K562 (cell line): ENCODE data around the gene TAS2R39. TPM values are rescaled to one million over a fixed set of nuclear protein-coding genes. Genes with fewer than 3 reads are reported as not detected.

ENCODE experiments used
- CBX3 ChIP-seq, 2 experiments: IDR thresholded peaks; 1 replicate in 1 of 2; 2 replicates in 1 of 2; pipeline ENCODE4 v1.6.1; 2012; ENCODE audit warnings: inconsistent platforms in 2 of 2, low read length in 2 of 2, borderline replicate concordance in 1 of 2, control low read depth in 1 of 2
- CREB1 ChIP-seq, 2 experiments: sonication (generic) in 1 of 2; formaldehyde crosslinking in 1 of 2; IDR thresholded peaks; 2 replicates each; pipeline versions ENCODE4 v1.6.1 to v1.8.0; 2012 to 2022; ENCODE audit warnings: inconsistent platforms in 1 of 2, mild to moderate bottlenecking in 1 of 2, missing genetic modification reagents in 1 of 2, moderate library complexity in 1 of 2
- CXXC5 ChIP-seq: fragments of 250-450 bp; sonication (Bioruptor Pico); IDR thresholded peaks from 2 replicates; pipeline ENCODE4 v1.8.0; 2022; ENCODE audit warnings: inconsistent platforms, mild to moderate bottlenecking, moderate library complexity
- DMBX1 ChIP-seq: fragments of 250-450 bp; sonication (Bioruptor Pico); IDR thresholded peaks from 2 replicates; pipeline ENCODE4 v1.8.0; 2022; ENCODE audit warnings: inconsistent platforms, mild to moderate bottlenecking, moderate library complexity, borderline replicate concordance
- GABPB2 ChIP-seq: fragments of 250-450 bp; sonication (Bioruptor Pico); conservative IDR thresholded peaks from 2 replicates; pipeline ENCODE4 v1.5.1; 2021; ENCODE audit warnings: mild to moderate bottlenecking
- HDGF ChIP-seq: fragments of 450-650 bp; IDR thresholded peaks from 2 replicates; pipeline ENCODE4 v1.6.1; 2016
- NFXL1 ChIP-seq: fragments of 450-650 bp; formaldehyde crosslinking; IDR thresholded peaks from 2 replicates; pipeline ENCODE4 v1.4.0; 2021; ENCODE audit warnings: mild to moderate bottlenecking
- NUFIP1 ChIP-seq: fragments of 450-650 bp; IDR thresholded peaks from 2 replicates; pipeline ENCODE4 v1.6.1; 2018; ENCODE audit not compliant: partially characterized antibody
- PTBP1 ChIP-seq: fragments of 200-400 bp; formaldehyde crosslinking; IDR thresholded peaks from 2 replicates; pipeline ENCODE4 v1.6.1; 2017; ENCODE audit warnings: low read depth, low read length
- RBM17 ChIP-seq: fragments of 200-400 bp; formaldehyde crosslinking; IDR thresholded peaks from 2 replicates; pipeline ENCODE4 v1.6.1; 2017; ENCODE audit warnings: low read depth, mild to moderate bottlenecking, low read length, borderline replicate concordance
- SMAD2 ChIP-seq: fragments of 150-350 bp; IDR thresholded peaks from 2 replicates; pipeline ENCODE4 v1.6.1; 2014; ENCODE audit warnings: low read depth, mild to moderate bottlenecking, low read length
- SUPT5H ChIP-seq: fragments of 450-650 bp; IDR thresholded peaks from 2 replicates; pipeline ENCODE4 v1.6.1; 2016
- ZBTB40 ChIP-seq, 2 experiments: fragments of 450-650 bp in 1 of 2; sonication (generic) in 1 of 2; formaldehyde crosslinking in 1 of 2; IDR thresholded peaks; 2 replicates each; pipeline versions ENCODE4 v1.7.1 to v1.9.0; 2016 to 2022; ENCODE audit warnings: inconsistent platforms in 1 of 2, mild to moderate bottlenecking in 1 of 2, missing genetic modification reagents in 1 of 2
- ZKSCAN1 ChIP-seq: fragments of 150-350 bp; IDR thresholded peaks from 2 replicates; pipeline ENCODE4 v1.6.1; 2016; ENCODE audit warnings: low read depth, low read length
- ZNF146 ChIP-seq: IDR thresholded peaks from one replicate; pipeline ENCODE4 v1.6.1; 2018; ENCODE audit warnings: missing compliant biosample characterization; ENCODE audit not compliant: unreplicated experiment
- ZNF76 ChIP-seq: fragments of 250-450 bp; sonication (Bioruptor Pico); IDR thresholded peaks from 2 replicates; pipeline ENCODE4 v1.4.0; 2020; ENCODE audit warnings: mild to moderate bottlenecking, moderate library complexity, borderline replicate concordance
- ZSCAN29 ChIP-seq: fragments of 450-650 bp; IDR thresholded peaks from 2 replicates; pipeline ENCODE4 v1.6.1; 2017
- polyA plus RNA-seq, 8 experiments: library from polyadenylated mRNA; depleted of rRNA in 4 of 8; stranded (reverse) in 5 of 8; unstranded in 3 of 8; fragments of >200 nt; fragmentation: Nextera tagmentation in 2 of 8; fragmentation: Illumina TruSeq in 1 of 8; extraction: Ambion mirVana in 2 of 8; extraction: Trizol in 1 of 8; gene quantifications; 2 replicates each; pipeline versions ENCODE4 v1.2.1 to v1.2.3, GENCODE V29; 2011 to 2014; ENCODE audit warnings: inconsistent platforms in 1 of 8, missing spikeins in 1 of 8
- total RNA-seq, 7 experiments: library from RNA; depleted of rRNA in 6 of 7; stranded (reverse); fragments of >200 nt in 6 of 7; fragmentation: Illumina TruSeq in 2 of 7; extraction: Trizol in 2 of 7; gene quantifications; 2 replicates each; pipeline versions ENCODE4 v1.2.1 to v1.2.3, GENCODE V29; 2011 to 2021; ENCODE audit warnings: low replicate concordance in 1 of 7
- TF ChIP-seq, protein P1 (sequence below): fragments of 250-450 bp; sonication (Bioruptor Pico); IDR thresholded peaks from 2 replicates; pipeline ENCODE4 v1.8.0; 2022; ENCODE audit warnings: inconsistent platforms, mild to moderate bottlenecking, moderate library complexity, borderline replicate concordance

The TAS2R39 gene
- total and polyA plus RNA-seq, 9 of the 15 experiments (the other 6 are each of a cell fraction or from before 2014, with no cell fraction given), result not detected

GRCh38 chr7:143214789-143215679 lies 31.8 kb downstream of the TAS2R39 start (continued):
- peak in 1 of 2 experiments; percentile 75; a peak in 1 of 3 replicates for TF ChIP-seq CBX3 (IDR thresholded peaks at IDR 0.05; ENCODE audit: borderline replicate concordance in 1 of 2, low read length in 2 of 2)
- no peak for TF ChIP-seq RBM17
- TF ChIP-seq DMBX1, result no peak
- no peak for TF ChIP-seq ZBTB40 (IDR thresholded peaks at IDR 0.05)
- TF ChIP-seq ZBTB40 (CRISPR knock-in tag; IDR thresholded peaks at IDR 0.05), result no peak
- TF ChIP-seq SUPT5H, result no peak
- TF ChIP-seq NFXL1, result no peak
- no peak for TF ChIP-seq NUFIP1
- no peak for TF ChIP-seq ZNF76
- no peak for TF ChIP-seq ZKSCAN1
- TF ChIP-seq, protein P1, sequence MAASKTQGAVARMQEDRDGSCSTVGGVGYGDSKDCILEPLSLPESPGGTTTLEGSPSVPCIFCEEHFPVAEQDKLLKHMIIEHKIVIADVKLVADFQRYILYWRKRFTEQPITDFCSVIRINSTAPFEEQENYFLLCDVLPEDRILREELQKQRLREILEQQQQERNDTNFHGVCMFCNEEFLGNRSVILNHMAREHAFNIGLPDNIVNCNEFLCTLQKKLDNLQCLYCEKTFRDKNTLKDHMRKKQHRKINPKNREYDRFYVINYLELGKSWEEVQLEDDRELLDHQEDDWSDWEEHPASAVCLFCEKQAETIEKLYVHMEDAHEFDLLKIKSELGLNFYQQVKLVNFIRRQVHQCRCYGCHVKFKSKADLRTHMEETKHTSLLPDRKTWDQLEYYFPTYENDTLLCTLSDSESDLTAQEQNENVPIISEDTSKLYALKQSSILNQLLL (CRISPR knock-in tag), result no peak
- 0 out of 2 replicates have a peak, but pooled peaks have one; percentile 8 for TF ChIP-seq CXXC5 (CRISPR knock-in tag)
- no peak for TF ChIP-seq ZNF146 (CRISPR knock-in tag)
- TF ChIP-seq PTBP1, result no peak
- TF ChIP-seq HDGF, result no peak
- no peak for TF ChIP-seq ZSCAN29
- TF ChIP-seq CREB1 (IDR thresholded peaks at IDR 0.05), result peak; percentile 11; the same call in 1 of the 2 replicates
- TF ChIP-seq CREB1 (CRISPR knock-in tag; IDR thresholded peaks at IDR 0.05), result no peak
- no peak for TF ChIP-seq GABPB2 (CRISPR knock-in tag)
- TF ChIP-seq SMAD2, result no peak
